Measurements from ENCODE around the gene TK2.

DNA sequence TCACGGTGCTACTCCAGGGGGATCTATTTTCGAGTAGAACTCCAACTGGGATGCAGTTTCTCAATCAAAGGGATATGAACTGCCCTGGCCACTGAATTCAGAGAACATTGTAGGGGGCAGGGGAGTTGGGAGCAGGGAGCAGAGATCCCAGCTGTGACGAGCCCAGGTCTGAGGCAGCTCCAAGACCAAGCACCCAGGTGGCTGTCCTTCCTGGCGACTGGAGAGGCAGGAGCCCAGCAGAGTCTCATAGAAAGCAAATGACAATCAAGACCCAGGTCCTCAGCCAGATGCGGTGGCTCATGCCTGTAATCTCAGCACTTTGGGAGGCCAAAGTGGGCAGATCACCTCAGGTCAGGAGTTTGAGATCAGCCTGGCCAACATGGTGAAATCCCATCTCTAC, 60.1 kb downstream of the TK2 start:
- TF ChIP-seq, protein P1, sequence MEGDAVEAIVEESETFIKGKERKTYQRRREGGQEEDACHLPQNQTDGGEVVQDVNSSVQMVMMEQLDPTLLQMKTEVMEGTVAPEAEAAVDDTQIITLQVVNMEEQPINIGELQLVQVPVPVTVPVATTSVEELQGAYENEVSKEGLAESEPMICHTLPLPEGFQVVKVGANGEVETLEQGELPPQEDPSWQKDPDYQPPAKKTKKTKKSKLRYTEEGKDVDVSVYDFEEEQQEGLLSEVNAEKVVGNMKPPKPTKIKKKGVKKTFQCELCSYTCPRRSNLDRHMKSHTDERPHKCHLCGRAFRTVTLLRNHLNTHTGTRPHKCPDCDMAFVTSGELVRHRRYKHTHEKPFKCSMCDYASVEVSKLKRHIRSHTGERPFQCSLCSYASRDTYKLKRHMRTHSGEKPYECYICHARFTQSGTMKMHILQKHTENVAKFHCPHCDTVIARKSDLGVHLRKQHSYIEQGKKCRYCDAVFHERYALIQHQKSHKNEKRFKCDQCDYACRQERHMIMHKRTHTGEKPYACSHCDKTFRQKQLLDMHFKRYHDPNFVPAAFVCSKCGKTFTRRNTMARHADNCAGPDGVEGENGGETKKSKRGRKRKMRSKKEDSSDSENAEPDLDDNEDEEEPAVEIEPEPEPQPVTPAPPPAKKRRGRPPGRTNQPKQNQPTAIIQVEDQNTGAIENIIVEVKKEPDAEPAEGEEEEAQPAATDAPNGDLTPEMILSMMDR (conservative IDR thresholded peaks at IDR 0.05; ENCODE audit: low read depth in 2 of 2), result no peak
- TF ChIP-seq EZH2phosphoT487 (IDR thresholded peaks at IDR 0.05; ENCODE audit: unreplicated experiment), result no peak
- TF ChIP-seq EZH2 (IDR thresholded peaks at IDR 0.05; ENCODE audit: low read depth, unreplicated experiment), result no peak
- TF ChIP-seq, protein P2, sequence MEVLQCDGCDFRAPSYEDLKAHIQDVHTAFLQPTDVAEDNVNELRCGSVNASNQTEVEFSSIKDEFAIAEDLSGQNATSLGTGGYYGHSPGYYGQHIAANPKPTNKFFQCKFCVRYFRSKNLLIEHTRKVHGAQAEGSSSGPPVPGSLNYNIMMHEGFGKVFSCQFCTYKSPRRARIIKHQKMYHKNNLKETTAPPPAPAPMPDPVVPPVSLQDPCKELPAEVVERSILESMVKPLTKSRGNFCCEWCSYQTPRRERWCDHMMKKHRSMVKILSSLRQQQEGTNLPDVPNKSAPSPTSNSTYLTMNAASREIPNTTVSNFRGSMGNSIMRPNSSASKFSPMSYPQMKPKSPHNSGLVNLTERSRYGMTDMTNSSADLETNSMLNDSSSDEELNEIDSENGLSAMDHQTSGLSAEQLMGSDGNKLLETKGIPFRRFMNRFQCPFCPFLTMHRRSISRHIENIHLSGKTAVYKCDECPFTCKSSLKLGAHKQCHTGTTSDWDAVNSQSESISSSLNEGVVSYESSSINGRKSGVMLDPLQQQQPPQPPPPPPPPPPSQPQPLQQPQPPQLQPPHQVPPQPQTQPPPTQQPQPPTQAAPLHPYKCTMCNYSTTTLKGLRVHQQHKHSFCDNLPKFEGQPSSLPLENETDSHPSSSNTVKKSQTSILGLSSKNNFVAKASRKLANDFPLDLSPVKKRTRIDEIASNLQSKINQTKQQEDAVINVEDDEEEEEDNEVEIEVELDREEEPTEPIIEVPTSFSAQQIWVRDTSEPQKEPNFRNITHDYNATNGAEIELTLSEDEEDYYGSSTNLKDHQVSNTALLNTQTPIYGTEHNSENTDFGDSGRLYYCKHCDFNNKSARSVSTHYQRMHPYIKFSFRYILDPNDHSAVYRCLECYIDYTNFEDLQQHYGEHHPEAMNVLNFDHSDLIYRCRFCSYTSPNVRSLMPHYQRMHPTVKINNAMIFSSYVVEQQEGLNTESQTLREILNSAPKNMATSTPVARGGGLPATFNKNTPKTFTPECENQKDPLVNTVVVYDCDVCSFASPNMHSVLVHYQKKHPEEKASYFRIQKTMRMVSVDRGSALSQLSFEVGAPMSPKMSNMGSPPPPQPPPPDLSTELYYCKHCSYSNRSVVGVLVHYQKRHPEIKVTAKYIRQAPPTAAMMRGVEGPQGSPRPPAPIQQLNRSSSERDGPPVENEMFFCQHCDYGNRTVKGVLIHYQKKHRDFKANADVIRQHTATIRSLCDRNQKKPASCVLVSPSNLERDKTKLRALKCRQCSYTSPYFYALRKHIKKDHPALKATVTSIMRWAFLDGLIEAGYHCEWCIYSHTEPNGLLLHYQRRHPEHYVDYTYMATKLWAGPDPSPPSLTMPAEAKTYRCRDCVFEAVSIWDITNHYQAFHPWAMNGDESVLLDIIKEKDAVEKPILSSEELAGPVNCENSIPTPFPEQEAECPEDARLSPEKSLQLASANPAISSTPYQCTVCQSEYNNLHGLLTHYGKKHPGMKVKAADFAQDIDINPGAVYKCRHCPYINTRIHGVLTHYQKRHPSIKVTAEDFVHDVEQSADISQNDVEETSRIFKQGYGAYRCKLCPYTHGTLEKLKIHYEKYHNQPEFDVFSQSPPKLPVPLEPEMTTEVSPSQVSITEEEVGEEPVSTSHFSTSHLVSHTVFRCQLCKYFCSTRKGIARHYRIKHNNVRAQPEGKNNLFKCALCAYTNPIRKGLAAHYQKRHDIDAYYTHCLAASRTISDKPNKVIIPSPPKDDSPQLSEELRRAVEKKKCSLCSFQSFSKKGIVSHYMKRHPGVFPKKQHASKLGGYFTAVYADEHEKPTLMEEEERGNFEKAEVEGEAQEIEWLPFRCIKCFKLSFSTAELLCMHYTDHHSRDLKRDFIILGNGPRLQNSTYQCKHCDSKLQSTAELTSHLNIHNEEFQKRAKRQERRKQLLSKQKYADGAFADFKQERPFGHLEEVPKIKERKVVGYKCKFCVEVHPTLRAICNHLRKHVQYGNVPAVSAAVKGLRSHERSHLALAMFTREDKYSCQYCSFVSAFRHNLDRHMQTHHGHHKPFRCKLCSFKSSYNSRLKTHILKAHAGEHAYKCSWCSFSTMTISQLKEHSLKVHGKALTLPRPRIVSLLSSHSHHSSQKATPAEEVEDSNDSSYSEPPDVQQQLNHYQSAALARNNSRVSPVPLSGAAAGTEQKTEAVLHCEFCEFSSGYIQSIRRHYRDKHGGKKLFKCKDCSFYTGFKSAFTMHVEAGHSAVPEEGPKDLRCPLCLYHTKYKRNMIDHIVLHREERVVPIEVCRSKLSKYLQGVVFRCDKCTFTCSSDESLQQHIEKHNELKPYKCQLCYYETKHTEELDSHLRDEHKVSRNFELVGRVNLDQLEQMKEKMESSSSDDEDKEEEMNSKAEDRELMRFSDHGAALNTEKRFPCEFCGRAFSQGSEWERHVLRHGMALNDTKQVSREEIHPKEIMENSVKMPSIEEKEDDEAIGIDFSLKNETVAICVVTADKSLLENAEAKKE (CRISPR knock-in tag; IDR thresholded peaks at IDR 0.05), result no peak
- no peak for TF ChIP-seq JUNB (IDR thresholded peaks at IDR 0.05; ENCODE audit: unreplicated experiment)
- no peak for TF ChIP-seq NANOG (IDR thresholded peaks at IDR 0.05; ENCODE audit: borderline replicate concordance)

Data from GM23338 (cell line).